GM12878 (cell line): Measurements from ENCODE around the gene ZNF775. TPM values are rescaled to one million over a fixed set of nuclear protein-coding genes. Genes with fewer than 3 reads are reported as not detected.

Experiments
- ATAC-seq: fragments of 200-7000 bp; cut with Tn5 transposase; 3 replicates; pipeline ENCODE4 v1.9.1; 2020; ENCODE audit warnings: mild to moderate bottlenecking, moderate library complexity
- BruUV-seq: library from RNA; stranded (reverse); fragments of 400-500 nt; replicated peaks from 2 replicates; lab custom pipeline; 2021; lab: Mats Ljungman, UMichigan
- CTCF ChIA-PET: fragments of 300-600 bp; sonication (Branson Sonifier 250); formaldehyde crosslinking; extraction: SDS; loops from one replicate; lab custom pipeline; 2021; ENCODE audit warnings: inconsistent platforms; lab: Yijun Ruan, JAX
- POLR2A ChIA-PET: fragments of 350-600 bp; formaldehyde crosslinking; extraction: SDS; loops from one replicate; lab custom pipeline; 2021; ENCODE audit warnings: inconsistent platforms; lab: Charles Lee
- RAD21 ChIA-PET: fragments of 300-600 bp; sonication (Branson Sonifier 250); formaldehyde crosslinking; loops from one replicate; lab custom pipeline; 2023; ENCODE audit warnings: antibody characterized with exemption; ENCODE audit not compliant: unreplicated experiment; lab: Charles Lee
- SMC1A ChIA-PET: fragments of 300-600 bp; sonication (Branson Sonifier 250); formaldehyde crosslinking; loops from one replicate; lab custom pipeline; 2023; ENCODE audit not compliant: unreplicated experiment, uncharacterized antibody; lab: Charles Lee
- DNase-seq: peaks from one replicate; pipeline ENCODE4 v3.0.0-alpha.2; 2011; ENCODE audit warnings: low read depth, low spot score
- FAIRE-seq: peaks from 3 replicates; lab custom pipeline; 2011; peaks lifted over from hg19 to GRCh38; lab: Jason Lieb, UNC
- H2AFZ ChIP-seq: 2 replicates; pipeline ENCODE4 v1.6.0; 2011; ENCODE audit warnings: low read depth, low read length, control low read depth; ENCODE audit not compliant: control insufficient read depth
- H3K27ac ChIP-seq: 2 replicates; pipeline ENCODE4 v1.5.1; 2011; ENCODE audit warnings: control low read depth; ENCODE audit not compliant: control insufficient read depth, insufficient read depth
- H3K27me3 ChIP-seq, 2 experiments: replicated peaks in 1 of 2; 2 replicates each; pipeline versions ENCODE4 v1.6.0 to v1.6.1; 2011; ENCODE audit warnings: low read length in 1 of 2; ENCODE audit not compliant: control insufficient read depth in 2 of 2, insufficient read depth in 2 of 2
- H3K36me3 ChIP-seq, 2 experiments: 2 replicates each; pipeline ENCODE4 v1.5.1; 2011; ENCODE audit warnings: low read length in 1 of 2; ENCODE audit not compliant: control insufficient read depth in 2 of 2, insufficient read depth in 2 of 2
- H3K4me1 ChIP-seq: 2 replicates; pipeline ENCODE4 v1.6.1; 2011; ENCODE audit warnings: mild to moderate bottlenecking, low read length, moderate library complexity, mixed read lengths; ENCODE audit not compliant: control insufficient read depth, insufficient read depth
- H3K4me2 ChIP-seq: 2 replicates; pipeline ENCODE4 v1.6.0; 2011; ENCODE audit warnings: control low read depth; ENCODE audit not compliant: control insufficient read depth, insufficient read depth
- H3K4me3 ChIP-seq: fragments of 200-600 bp; sonication (generic); 2 replicates; pipeline ENCODE4 v1.5.1; 2016
- H3K79me2 ChIP-seq: 2 replicates; pipeline ENCODE4 v1.6.0; 2011; ENCODE audit warnings: low read length; ENCODE audit not compliant: control insufficient read depth, insufficient read depth
- H3K9ac ChIP-seq: 2 replicates; pipeline ENCODE4 v1.8.0; 2011; ENCODE audit warnings: low read length, control low read depth, mixed read lengths; ENCODE audit not compliant: control insufficient read depth, insufficient read depth
- H3K9me3 ChIP-seq: replicated peaks from 3 replicates; pipeline ENCODE4 v1.5.1; 2011; ENCODE audit warnings: mild to moderate bottlenecking, low read length; ENCODE audit not compliant: control insufficient read depth, insufficient read depth
- H4K20me1 ChIP-seq: 2 replicates; pipeline ENCODE4 v1.6.0; 2011; ENCODE audit not compliant: control insufficient read depth, insufficient read depth
- BCL11A ChIP-seq: IDR thresholded peaks from 2 replicates; pipeline ENCODE4 v1.6.1; 2011; ENCODE audit warnings: low read depth, low read length
- ETV6 ChIP-seq, 2 experiments: fragments of 450-650 bp in 1 of 2; IDR thresholded peaks in 1 of 2; conservative IDR thresholded peaks in 1 of 2; 2 replicates each; pipeline ENCODE4 v1.6.1; 2014; ENCODE audit warnings: antibody characterized with exemption in 1 of 2, borderline replicate concordance in 1 of 2, low read depth in 1 of 2, mild to moderate bottlenecking in 1 of 2, moderate library complexity in 1 of 2
- MYC ChIP-seq: IDR thresholded peaks from 2 replicates; pipeline ENCODE4 v1.6.1; 2011; ENCODE audit warnings: mild to moderate bottlenecking, low read length, moderate library complexity, inconsistent platforms; ENCODE audit not compliant: insufficient read depth, insufficient replicate concordance, insufficient read length, severe bottlenecking
- SKIL ChIP-seq: fragments of 450-650 bp; IDR thresholded peaks from 2 replicates; pipeline ENCODE4 v1.6.1; 2017; ENCODE audit warnings: mild to moderate bottlenecking, low read depth, inconsistent platforms; ENCODE audit not compliant: poor library complexity, severe bottlenecking
- ZBTB40 ChIP-seq: fragments of 450-650 bp; IDR thresholded peaks from 2 replicates; pipeline ENCODE4 v1.6.1; 2016; ENCODE audit warnings: mild to moderate bottlenecking, moderate library complexity, borderline replicate concordance
- ZNF592 ChIP-seq: fragments of 450-650 bp; IDR thresholded peaks from 2 replicates; pipeline ENCODE4 v1.6.1; 2017; ENCODE audit warnings: mild to moderate bottlenecking, moderate library complexity
- WGBS: methylation state at CpG from one replicate; pipeline ENCODE4 v1.1.6; 2016; ENCODE audit warnings: low lambda C conversion rate; ENCODE audit not compliant: insufficient replicate concordance, insufficient coverage; ENCODE audit errors: missing lambda C conversion rate; 5-methylcytosine and 5-hydroxymethylcytosine counted together
- in situ Hi-C: fragments of 300-500 bp; cut with MboI; formaldehyde crosslinking; loops from 9 replicates; pipeline ENCODE4 v1.14.3; 2018; ENCODE audit warnings: mixed read lengths
- intact Hi-C: fragments of 100-400 bp; cut with micrococcal nuclease; formaldehyde crosslinking; loops from one replicate; pipeline ENCODE4 v1.14.2; 2022; ENCODE audit not compliant: unreplicated experiment
- polyA plus RNA-seq, 11 experiments: library from polyadenylated mRNA; depleted of rRNA in 4 of 11; unstranded in 6 of 11; stranded (reverse) in 5 of 11; fragments of >200 nt; fragmentation: Nextera tagmentation in 4 of 11; fragmentation: Illumina TruSeq in 1 of 11; extraction: Ambion mirVana in 4 of 11; extraction: Trizol in 1 of 11; gene quantifications; 1 replicate in 1 of 11; 2 replicates in 10 of 11; pipeline versions ENCODE4 v1.2.1 to v1.2.3, GENCODE V29; 2011 to 2016; ENCODE audit warnings: inconsistent platforms in 2 of 11, missing spikeins in 2 of 11, low read depth in 1 of 11
- total RNA-seq, 4 experiments: library from RNA; depleted of rRNA in 3 of 4; stranded (reverse); fragments of >200 nt in 3 of 4; fragmentation: Illumina TruSeq in 1 of 4; extraction: Trizol in 1 of 4; gene quantifications; 2 replicates each; pipeline versions ENCODE4 v1.2.1 to v1.2.3, GENCODE V29; 2013 to 2021

ZNF775 gene
- total and polyA plus RNA-seq, 10 of the 15 experiments (the other 5 are each of a cell fraction or from before 2014, with no cell fraction given): 0.05 to 14.3 (median 2.1) TPM

- SMC1A ChIA-PET: interaction anchor here (0.8 to 7.4 kb wide), 16 partner anchors 12 to 86 kb away, joined by 3 to 48 read pairs (median 12); no protein-coding TSS in a partner anchor
- Histone ChIP-seq H3K4me1 (peaks cover 58% of the 10 kb centered on the region), H3K27ac (peak overlapping the region; percentile 89), H3K9ac (peak overlapping the region; percentile 85), H2AFZ (peak overlapping the region; percentile 76), H3K4me3 (peak overlapping the region; percentile 91), H3K4me2 (peak overlapping the region; percentile 87), H3K9me3 (no peaks in the 10 kb centered on the region), H3K27me3 (no peaks in the 10 kb centered on the region), H4K20me1 (no peaks in the 10 kb centered on the region), H3K79me2 (peaks cover 4% of the 10 kb centered on the region), H3K36me3 (no peaks in the 10 kb centered on the region; a peak in 1 of 4 replicates)
- 3% methylated on average over 73 of the region's 86 CpGs for WGBS
- POLR2A ChIA-PET: interaction anchor here (0.6 to 5.9 kb wide), 15 partner anchors 19 to 58 kb away, joined by 3 to 89 read pairs (median 5); partner anchors contain the start of gene REPIN1
- no TSS peak for BruUV-seq
- peak; percentile 65 for FAIRE-seq
- RAD21 ChIA-PET: interaction anchor here (0.6 to 3.6 kb wide), 19 partner anchors 16 to 50 kb away, joined by 3 to 33 read pairs (median 13); partner anchors contain the start of genes GIMAP8 and REPIN1
- intact Hi-C loops (loop anchor here (1.0 kb wide), 1 partner anchor 36 kb away; no protein-coding TSS in a partner anchor), in situ Hi-C loops (loop anchor here (25.0 kb wide), 1 partner anchor 343 kb away; no protein-coding TSS in a partner anchor)
- ATAC-seq: peak; percentile 62
- no peak for DNase-seq
- CTCF ChIA-PET: interaction anchor here (0.7 to 11.6 kb wide), 14 partner anchors 14 to 598 kb away, joined by 3 to 72 read pairs (median 6); partner anchors contain the start of gene REPIN1
- no peak for TF ChIP-seq MYC
- TF ChIP-seq BCL11A: 0 out of 2 replicates have a peak, but pooled peaks have one; percentile 9
- peak; percentile 83; the same call in 1 of the 2 replicates for TF ChIP-seq ZNF592
- TF ChIP-seq ETV6 (conservative IDR thresholded peaks at IDR 0.05 in 1 of 2, IDR thresholded peaks at IDR 0.05 in 1 of 2; ENCODE audit: borderline replicate concordance in 1 of 2, low read depth in 1 of 2): 0 out of 4 replicates have a peak, but pooled peaks of 1 of the 2 experiments have one; percentile 36
- no peak for TF ChIP-seq ZBTB40
- no peak for TF ChIP-seq SKIL
These were observed 25.9 kb downstream of the ZNF775 start for GRCh38 chr7:150404805-150405583.
